ENCODE results near the gene FXYD3.

DNA sequence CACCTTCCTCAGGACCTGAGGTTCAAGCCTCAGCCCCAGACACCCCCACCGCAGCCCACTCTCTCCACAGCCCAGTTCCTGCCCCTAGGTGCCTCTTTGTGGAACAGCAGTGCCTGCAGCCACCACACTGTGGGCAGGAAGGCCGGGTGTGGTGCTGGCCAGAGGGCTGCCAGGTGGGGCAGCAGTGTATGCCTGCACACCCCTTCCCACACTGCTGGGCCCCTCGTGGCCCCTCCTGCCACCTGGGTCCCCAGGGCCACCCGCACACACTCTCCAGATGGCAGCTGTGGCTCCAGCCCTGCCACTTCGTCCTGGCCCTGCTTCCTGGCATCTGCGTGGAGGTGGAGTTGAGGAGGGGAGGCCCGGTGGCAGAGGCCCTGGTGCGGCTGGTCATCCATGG lies 39.0 kb upstream of the FXYD3 start:
- TF ChIP-seq, protein P1, sequence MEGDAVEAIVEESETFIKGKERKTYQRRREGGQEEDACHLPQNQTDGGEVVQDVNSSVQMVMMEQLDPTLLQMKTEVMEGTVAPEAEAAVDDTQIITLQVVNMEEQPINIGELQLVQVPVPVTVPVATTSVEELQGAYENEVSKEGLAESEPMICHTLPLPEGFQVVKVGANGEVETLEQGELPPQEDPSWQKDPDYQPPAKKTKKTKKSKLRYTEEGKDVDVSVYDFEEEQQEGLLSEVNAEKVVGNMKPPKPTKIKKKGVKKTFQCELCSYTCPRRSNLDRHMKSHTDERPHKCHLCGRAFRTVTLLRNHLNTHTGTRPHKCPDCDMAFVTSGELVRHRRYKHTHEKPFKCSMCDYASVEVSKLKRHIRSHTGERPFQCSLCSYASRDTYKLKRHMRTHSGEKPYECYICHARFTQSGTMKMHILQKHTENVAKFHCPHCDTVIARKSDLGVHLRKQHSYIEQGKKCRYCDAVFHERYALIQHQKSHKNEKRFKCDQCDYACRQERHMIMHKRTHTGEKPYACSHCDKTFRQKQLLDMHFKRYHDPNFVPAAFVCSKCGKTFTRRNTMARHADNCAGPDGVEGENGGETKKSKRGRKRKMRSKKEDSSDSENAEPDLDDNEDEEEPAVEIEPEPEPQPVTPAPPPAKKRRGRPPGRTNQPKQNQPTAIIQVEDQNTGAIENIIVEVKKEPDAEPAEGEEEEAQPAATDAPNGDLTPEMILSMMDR (IDR thresholded peaks at IDR 0.05) = no peak
- TF ChIP-seq EP300 (IDR thresholded peaks at IDR 0.05) = no peak
